ENCODE measurements around the gene ASB4. TPM values are rescaled to one million over a fixed set of nuclear protein-coding genes. Genes with fewer than 3 reads are reported as not detected.
A peak's percentile ranks its signal among the peaks of the same experiment; 100 is the strongest.

The ASB4 gene
- total RNA-seq, 2 donors from 2014 or later = 0.15 to 0.32 TPM

GRCh38 chr7:95476072-95476847 is 9.5 kb upstream of the ASB4 start:
- intact Hi-C loops (cut with DNase I) = loop anchor here (10.0 kb wide), 2 partner anchors 81 to 201 kb away; partner anchors contain the start of gene PON3
- no peak for DNase-seq
- Histone ChIP-seq H3K9me3 (no peaks in the 10 kb centered on the region), H3K4me1 (no peaks in the 10 kb centered on the region), H3K9ac (ENCODE audit: low read depth in 2 of 2, low read length in 2 of 2) (no peak overlapping the region), H3K36me3 (no peaks in the 10 kb centered on the region), H3K27ac (no peak overlapping the region), H3K4me3 (no peak overlapping the region), H3K27me3 (no peaks in the 10 kb centered on the region)
- TF ChIP-seq CTCF (IDR thresholded peaks at IDR 0.05) = no peak

GRCh38 chr7:95476904-95477594 is 8.7 kb upstream of the ASB4 start:
- H3K4me3 ChIP-seq = no peak overlapping the region
- peak; percentile 62 for TF ChIP-seq CTCF (IDR thresholded peaks at IDR 0.05)
- H3K27me3 ChIP-seq = no peaks in the 10 kb centered on the region
- no peaks in the 10 kb centered on the region for H3K9me3 ChIP-seq
- intact Hi-C loops (cut with DNase I) = loop anchor here (10.0 kb wide), 2 partner anchors 82 to 202 kb away; partner anchors contain the start of gene PON3
- DNase-seq = peak; percentile 74
- H3K9ac ChIP-seq (ENCODE audit: low read depth in 2 of 2, low read length in 2 of 2) = no peak overlapping the region
- no peaks in the 10 kb centered on the region for H3K36me3 ChIP-seq
- H3K4me1 ChIP-seq = no peaks in the 10 kb centered on the region
- H3K27ac ChIP-seq = no peak overlapping the region

- no peaks in the 10 kb centered on the region for H3K27me3 ChIP-seq
- no peaks in the 10 kb centered on the region for H3K4me1 ChIP-seq
- TF ChIP-seq CTCF (IDR thresholded peaks at IDR 0.05) = peak; percentile 15
- H3K4me3 ChIP-seq = no peak overlapping the region
- H3K9ac ChIP-seq (ENCODE audit: low read depth in 2 of 2, low read length in 2 of 2) = no peak overlapping the region
- no peaks in the 10 kb centered on the region for H3K9me3 ChIP-seq
- intact Hi-C loops (cut with DNase I) = loop anchor here (10.0 kb wide), 2 partner anchors 84 to 204 kb away; partner anchors contain the start of gene PON3
- H3K36me3 ChIP-seq = no peaks in the 10 kb centered on the region
- H3K27ac ChIP-seq = no peak overlapping the region
- DNase-seq = peak; percentile 51
These were observed 7.3 kb upstream of the ASB4 start for GRCh38 chr7:95478272-95479037.

- no peak for DNase-seq
- Histone ChIP-seq H3K4me3 (no peak overlapping the region), H3K36me3 (no peaks in the 10 kb centered on the region), H3K9ac (ENCODE audit: low read depth in 2 of 2, low read length in 2 of 2) (no peak overlapping the region), H3K9me3 (no peaks in the 10 kb centered on the region), H3K27ac (no peak overlapping the region), H3K27me3 (no peaks in the 10 kb centered on the region), H3K4me1 (no peaks in the 10 kb centered on the region)
- TF ChIP-seq CTCF (IDR thresholded peaks at IDR 0.05) = no peak
- intact Hi-C loops (cut with DNase I) = loop anchor here (10.0 kb wide), 2 partner anchors 85 to 205 kb away; partner anchors contain the start of gene PON3
These were observed 5.6 kb upstream of the ASB4 start for GRCh38 chr7:95479992-95480624.

All from colonic mucosa (tissue), 4 donors.